ENCODE measurements around the gene C10orf95. TPM values are rescaled to one million over a fixed set of nuclear protein-coding genes. Genes with fewer than 3 reads are reported as not detected.
"Not testable (repeated sequence)": the region's sequence is repeated elsewhere in the genome, so short reads cannot be mapped to it uniquely, and the experiment has no call there.

Gene C10orf95
- polyA plus RNA-seq (2013, experiment 1 of 2; ENCODE audit: insufficient read length): 0.08 TPM
- not detected for polyA plus RNA-seq (2013, experiment 2 of 2; ENCODE audit: insufficient read length)

- no peak for DNase-seq
Observed at GRCh38 chr10:102451105-102451969, at the start of gene C10orf95. Gene C10orf95 (minus strand): TSS chr10:102451543. CDS start chr10:102451093, 450 bp downstream.

GRCh38 chr10:102500686-102501085 is 49.3 kb upstream of the C10orf95 start:
- DNase-seq: not testable (repeated sequence)

- no peak for DNase-seq
Observed at GRCh38 chr10:102499356-102499755, 48.0 kb upstream of the C10orf95 start.

GRCh38 chr10:102497545-102497944 is 46.2 kb upstream of the C10orf95 start:
- DNase-seq: no peak

GRCh38 chr10:102493771-102494170 is 42.4 kb upstream of the C10orf95 start:
- DNase-seq: no peak

GRCh38 chr10:102492983-102493382 is 41.6 kb upstream of the C10orf95 start:
- DNase-seq: no peak

GRCh38 chr10:102492344-102492939 is 41.1 kb upstream of the C10orf95 start:
- no peak for DNase-seq

GRCh38 chr10:102491136-102491535 is 39.8 kb upstream of the C10orf95 start:
- DNase-seq: no peak

GRCh38 chr10:102485093-102485784 is 33.9 kb upstream of the C10orf95 start:
- no peak for DNase-seq

- no peak for DNase-seq
Observed at GRCh38 chr10:102484021-102484420, 32.7 kb upstream of the C10orf95 start.

- DNase-seq: no peak
Observed at GRCh38 chr10:102480396-102480795, 29.1 kb upstream of the C10orf95 start.

GRCh38 chr10:102479651-102480050 is 28.3 kb upstream of the C10orf95 start:
- DNase-seq: no peak

- no peak for DNase-seq
Observed at GRCh38 chr10:102476466-102477141, 25.3 kb upstream of the C10orf95 start.

- DNase-seq: no peak
Observed at GRCh38 chr10:102475451-102476040, 24.2 kb upstream of the C10orf95 start.

- DNase-seq: no peak
Observed at GRCh38 chr10:102473445-102474331, 22.3 kb upstream of the C10orf95 start.

GRCh38 chr10:102470579-102471546 is 19.5 kb upstream of the C10orf95 start:
- no peak for DNase-seq

- no peak for DNase-seq
Observed at GRCh38 chr10:102468683-102469082, 17.3 kb upstream of the C10orf95 start.

GRCh38 chr10:102467971-102468438 is 16.7 kb upstream of the C10orf95 start:
- DNase-seq: no peak

GRCh38 chr10:102467318-102467717 is 16.0 kb upstream of the C10orf95 start:
- no peak for DNase-seq

GRCh38 chr10:102465466-102465865 is 14.1 kb upstream of the C10orf95 start:
- no peak for DNase-seq
